GM10847 (cell line): ENCODE measurements around the gene EHD3.

Experiments used
- POLR2A ChIP-seq: IDR thresholded peaks from 2 replicates; pipeline ENCODE4 v1.6.1; 2011; ENCODE audit not compliant: insufficient read length; ENCODE audit errors: extremely low read depth

The EHD3 gene

GRCh38 chr2:31318361-31319336 lies 84.7 kb downstream of the EHD3 start:
- TF ChIP-seq POLR2A = no peak
